OCI-LY7 (cell line): ENCODE measurements around the gene TAF1B. TPM values are rescaled to one million over a fixed set of nuclear protein-coding genes. Genes with fewer than 3 reads are reported as not detected.

Source experiments
- BruUV-seq: library from RNA; stranded (reverse); fragments of 400-500 nt; replicated peaks from 2 replicates; lab custom pipeline; 2021; lab: Mats Ljungman, UMichigan
- CTCF ChIA-PET: fragments of 300-600 bp; sonication (Branson Sonifier 250); formaldehyde crosslinking; loops from one replicate; lab custom pipeline; 2022; ENCODE audit warnings: antibody characterized with exemption; ENCODE audit not compliant: unreplicated experiment; lab: Charles Lee
- POLR2A ChIA-PET: fragments of 300-600 bp; sonication (Branson Sonifier 250); formaldehyde crosslinking; loops from one replicate; lab custom pipeline; 2022; ENCODE audit warnings: antibody characterized with exemption; lab: Charles Lee
- DNase-seq: peaks from one replicate; pipeline ENCODE4 v3.0.0-alpha.2; 2015; ENCODE audit warnings: low spot score
- H2AFZ ChIP-seq: fragments of 200-600 bp; sonication (generic), shearing (Covaris generic); 2 replicates; pipeline ENCODE4 v1.6.1; 2014; ENCODE audit warnings: mild to moderate bottlenecking, antibody characterized with exemption, low read length, moderate library complexity
- H3K27ac ChIP-seq: fragments of 200-600 bp; sonication (generic); 2 replicates; pipeline ENCODE4 v1.5.1; 2014; ENCODE audit warnings: mixed run types, low read depth, mild to moderate bottlenecking, moderate library complexity, low read length, inconsistent platforms; ENCODE audit not compliant: poor library complexity, severe bottlenecking
- H3K36me3 ChIP-seq: fragments of 200-600 bp; sonication (generic); 2 replicates; pipeline ENCODE4 v1.6.1; 2014; ENCODE audit warnings: mild to moderate bottlenecking, antibody characterized with exemption, low read length, moderate library complexity, mixed read lengths; ENCODE audit not compliant: insufficient read depth
- H3K4me1 ChIP-seq: fragments of 200-600 bp; sonication (generic); 2 replicates; pipeline ENCODE4 v1.5.1; 2014; ENCODE audit warnings: mild to moderate bottlenecking, low read length; ENCODE audit not compliant: insufficient read depth, poor library complexity, severe bottlenecking
- H3K4me2 ChIP-seq: fragments of 200-600 bp; sonication (generic); 2 replicates; pipeline ENCODE4 v1.6.1; 2014; ENCODE audit warnings: mild to moderate bottlenecking, low read length
- H3K4me3 ChIP-seq: fragments of 200-600 bp; sonication (generic); 2 replicates; pipeline ENCODE4 v1.5.1; 2014; ENCODE audit warnings: mild to moderate bottlenecking, low read depth, low read length; ENCODE audit not compliant: poor library complexity, severe bottlenecking
- H3K79me2 ChIP-seq: fragments of 200-600 bp; sonication (generic); 2 replicates; pipeline ENCODE4 v1.6.1; 2016; ENCODE audit warnings: low read depth, mild to moderate bottlenecking, low read length, moderate library complexity, mixed read lengths; ENCODE audit not compliant: insufficient read depth
- H3K9me2 ChIP-seq: fragments of 200-600 bp; sonication (generic); 2 replicates; pipeline ENCODE4 v1.6.1; 2016; ENCODE audit warnings: mild to moderate bottlenecking, low read length, mixed read lengths; ENCODE audit not compliant: insufficient read depth
- H3K9me3 ChIP-seq: fragments of 200-600 bp; sonication (generic); 2 replicates; pipeline ENCODE4 v1.6.1; 2014; ENCODE audit warnings: mild to moderate bottlenecking, mixed run types, low read length, mixed read lengths
- H4K20me1 ChIP-seq: fragments of 200-600 bp; sonication (generic); 2 replicates; pipeline ENCODE4 v1.6.1; 2014; ENCODE audit warnings: mild to moderate bottlenecking, antibody characterized with exemption, low read length, moderate library complexity, mixed read lengths; ENCODE audit not compliant: insufficient read depth
- CTCF ChIP-seq: fragments of 200-600 bp; sonication (generic); conservative IDR thresholded peaks from 2 replicates; pipeline ENCODE4 v1.5.1; 2014; ENCODE audit warnings: mild to moderate bottlenecking, antibody characterized with exemption, low read length, moderate library complexity, mixed read lengths
- EZH2phosphoT487 ChIP-seq: fragments of 200-600 bp; sonication (generic); IDR thresholded peaks from 2 replicates; pipeline ENCODE4 v1.6.1; 2018; ENCODE audit warnings: low read depth, borderline replicate concordance, mild to moderate bottlenecking, mixed run types, antibody characterized with exemption, low read length, moderate library complexity, mixed read lengths
- intact Hi-C: fragments of 100-400 bp; cut with micrococcal nuclease; formaldehyde crosslinking; loops from one replicate; pipeline ENCODE4 v1.10.0; 2022; ENCODE audit not compliant: unreplicated experiment
- total RNA-seq, 2 experiments: library from RNA; depleted of rRNA in 1 of 2; stranded (reverse); fragments of >200 nt in 1 of 2; shearing (Covaris generic) in 1 of 2; gene quantifications; 2 replicates each; pipeline ENCODE4 v1.2.3, GENCODE V29; 2014 to 2022

Gene TAF1B
- total RNA-seq, 2 experiments from 2014 or later = 25.1 to 35.3 TPM

GRCh38 chr2:9819551-9819950, 23.7 kb upstream of the TAF1B start:
- H4K20me1 ChIP-seq = no peaks in the 10 kb centered on the region
- H3K27ac ChIP-seq = no peak overlapping the region
- H3K9me3 ChIP-seq = no peaks in the 10 kb centered on the region
- no TSS peak for BruUV-seq
- no peak overlapping the region for H2AFZ ChIP-seq
- ChIA-PET CTCF (no interaction called here), POLR2A (no interaction called here)
- intact Hi-C loops = no loop called here
- no peaks in the 10 kb centered on the region for H3K9me2 ChIP-seq
- no peak for DNase-seq
- TF ChIP-seq CTCF (no peak), EZH2phosphoT487 (no peak)
- H3K4me3 ChIP-seq = no peak overlapping the region
- H3K4me1 ChIP-seq = no peaks in the 10 kb centered on the region
- H3K79me2 ChIP-seq = no peaks in the 10 kb centered on the region
- H3K36me3 ChIP-seq = no peaks in the 10 kb centered on the region
- no peak overlapping the region for H3K4me2 ChIP-seq

DNA sequence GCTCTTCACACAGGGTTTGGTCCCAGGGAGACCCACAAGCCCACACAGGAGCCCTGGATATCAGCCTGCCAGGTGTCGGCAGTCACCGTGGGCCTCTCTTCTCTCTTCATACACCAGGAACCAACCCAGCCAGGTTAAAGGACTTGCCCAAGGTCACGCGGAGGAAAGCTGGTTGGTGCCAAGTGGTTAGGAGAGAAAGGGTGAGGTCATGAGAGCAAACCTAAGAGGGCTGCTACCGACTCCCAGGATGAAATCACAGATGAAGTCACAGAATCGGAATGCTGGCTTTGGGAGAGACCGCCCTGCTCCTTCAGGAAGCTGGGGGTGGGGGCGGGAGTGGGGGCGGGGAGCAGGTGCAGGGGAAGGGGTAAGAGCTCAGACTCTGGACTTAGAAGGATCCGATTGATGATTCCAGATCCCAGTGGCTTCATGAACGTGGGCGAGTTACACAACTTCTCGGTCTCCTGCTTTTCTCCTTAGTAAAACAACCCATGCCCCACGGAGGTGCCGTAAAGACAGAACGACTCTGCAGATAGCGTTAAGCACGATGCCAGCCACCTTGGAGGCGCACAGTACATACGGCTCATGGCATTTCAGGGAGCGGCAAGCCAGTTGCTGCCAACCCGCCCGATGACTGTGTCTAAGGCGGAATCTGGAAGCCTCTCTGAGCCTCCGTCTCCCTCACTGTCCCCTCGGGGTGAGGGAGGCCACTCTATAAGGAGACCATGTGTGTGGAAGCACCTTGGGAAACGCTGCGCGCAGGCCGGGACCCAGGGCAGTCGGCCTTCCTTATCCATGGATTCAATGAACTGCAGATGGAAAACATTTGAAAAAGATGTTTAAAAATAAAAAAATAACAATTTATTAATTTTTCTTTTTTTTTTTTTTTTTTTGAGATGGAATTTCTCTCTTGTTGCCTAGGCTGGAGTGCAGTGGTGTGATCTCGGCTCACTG, 23.0 kb upstream of the TAF1B start:
- POLR2A ChIA-PET = no interaction called here
- H4K20me1 ChIP-seq = no peaks in the 10 kb centered on the region
- H3K9me3 ChIP-seq = no peaks in the 10 kb centered on the region
- no peaks in the 10 kb centered on the region for H3K9me2 ChIP-seq
- H2AFZ ChIP-seq = no peak overlapping the region
- TF ChIP-seq EZH2phosphoT487 (no peak), CTCF (no peak)
- no peaks in the 10 kb centered on the region for H3K4me1 ChIP-seq
- DNase-seq = no peak
- H3K4me3 ChIP-seq = no peak overlapping the region
- BruUV-seq = no TSS peak
- no peaks in the 10 kb centered on the region for H3K79me2 ChIP-seq
- no peak overlapping the region for H3K27ac ChIP-seq
- H3K4me2 ChIP-seq = no peak overlapping the region
- CTCF ChIA-PET = no interaction called here
- intact Hi-C loops = no loop called here
- H3K36me3 ChIP-seq = no peaks in the 10 kb centered on the region

DNA sequence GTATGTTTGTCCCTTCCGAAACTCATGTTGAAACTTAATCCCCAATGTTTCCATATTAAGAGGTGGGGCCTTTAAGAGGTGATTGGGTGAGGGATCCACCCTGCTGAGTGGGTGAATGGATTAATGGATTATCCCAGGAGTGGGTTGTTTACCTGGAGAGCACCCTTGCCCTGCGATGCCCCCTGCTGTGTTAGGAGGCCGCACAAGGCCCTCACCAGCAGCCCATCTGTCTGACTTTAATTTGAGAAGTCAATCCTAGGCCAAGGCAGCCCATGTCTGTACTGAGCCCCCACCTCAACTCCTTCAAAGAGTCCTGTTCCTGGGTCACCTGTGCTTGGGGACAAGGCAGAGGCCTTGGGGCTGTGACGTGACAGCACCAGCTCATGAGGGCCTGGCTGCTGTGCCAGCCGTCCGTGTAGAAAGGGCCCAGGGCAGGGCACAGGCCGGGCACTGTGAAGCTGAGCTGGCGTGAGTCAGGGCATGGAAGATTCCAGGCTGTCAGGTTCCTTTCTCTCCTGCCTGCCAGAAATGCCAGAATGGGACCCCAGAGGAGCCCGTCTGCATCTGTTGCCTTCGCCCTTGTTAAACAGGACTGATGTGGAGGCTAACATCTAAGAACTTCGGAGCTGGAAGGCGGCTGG, 21.3 kb upstream of the TAF1B start:
- no peaks in the 10 kb centered on the region for H4K20me1 ChIP-seq

More for the DNA sequence above, 21.3 kb upstream of the TAF1B start:
- Histone ChIP-seq H3K9me2 (no peaks in the 10 kb centered on the region), H3K4me3 (no peak overlapping the region), H3K4me1 (no peaks in the 10 kb centered on the region), H3K9me3 (no peaks in the 10 kb centered on the region), H2AFZ (no peak overlapping the region), H3K27ac (no peak overlapping the region), H3K36me3 (no peaks in the 10 kb centered on the region), H3K4me2 (no peak overlapping the region), H3K79me2 (no peaks in the 10 kb centered on the region)
- no TSS peak for BruUV-seq
- TF ChIP-seq EZH2phosphoT487 = no peak
- TF ChIP-seq CTCF = no peak
- intact Hi-C loops = no loop called here
- DNase-seq = no peak
- POLR2A ChIA-PET = interaction anchor here (0.6 kb wide), 1 partner anchor 18 kb away, joined by 3 read pairs; no protein-coding TSS in a partner anchor
- CTCF ChIA-PET = no interaction called here
